ENCODE data around the gene POU2F2.
A peak's percentile ranks its signal among the peaks of the same experiment; 100 is the strongest.

GRCh38 chr19:42108527-42109389 lies 23.5 kb downstream of the POU2F2 start:
- TF ChIP-seq CTCF (IDR thresholded peaks at IDR 0.05) (peak in 1 of 3 donors; percentile 76), POLR2A (IDR thresholded peaks at IDR 0.05) (no peak)

Data from lower leg skin (tissue), 3 donors.